DMS 273 (cell line): ENCODE measurements around the gene REELD1.

Source experiments
- DNase-seq: peaks from one replicate; lab custom pipeline; 2025; ENCODE audit not compliant: unreplicated experiment; lab: John Stamatoyannopoulos, UW

Gene REELD1

DNA sequence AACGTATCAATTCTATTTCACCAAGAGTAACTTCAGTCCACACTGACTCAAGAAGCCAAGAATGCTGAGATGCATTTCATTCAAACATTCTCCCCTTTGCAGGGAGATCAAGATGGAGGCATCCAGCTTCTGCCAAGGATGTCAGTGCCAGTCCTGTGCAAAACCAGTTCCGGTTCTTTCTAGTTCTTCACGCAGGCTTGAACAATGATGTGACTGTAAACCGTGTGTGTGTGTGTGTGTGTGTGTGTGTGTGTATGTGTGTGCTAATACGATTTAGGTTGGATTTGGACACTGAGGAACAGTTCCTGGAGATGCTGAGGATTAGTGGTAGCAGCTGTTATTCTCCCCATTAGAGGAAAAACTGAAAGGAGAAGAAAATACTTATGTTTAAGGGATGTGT, at the start of gene REELD1:
Gene REELD1 (plus strand): TSS at position 301 of the 400 bp plus-strand sequence. CDS start 2,415 bp downstream, outside the sequence.
- DNase-seq, result no peak

DNA sequence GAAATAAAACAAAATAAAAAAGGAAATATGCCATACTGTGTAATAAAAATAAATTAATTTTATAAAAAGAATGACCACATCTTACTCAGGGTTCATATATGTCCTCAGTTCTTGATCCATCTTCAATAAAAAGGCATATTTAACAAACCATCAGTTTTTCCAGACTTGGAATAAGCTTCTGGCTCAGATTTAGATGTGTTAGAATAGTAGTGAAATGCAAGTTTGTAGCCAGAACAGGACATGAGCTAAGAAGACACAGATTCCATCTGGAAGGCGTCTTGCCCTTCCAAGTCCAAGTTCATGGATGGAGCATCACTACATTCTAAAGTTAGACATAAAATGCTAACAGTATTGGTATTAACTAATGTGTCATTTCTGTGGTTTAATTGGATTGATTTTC, 49.1 kb upstream of the REELD1 start:
- DNase-seq, result no peak

DNA sequence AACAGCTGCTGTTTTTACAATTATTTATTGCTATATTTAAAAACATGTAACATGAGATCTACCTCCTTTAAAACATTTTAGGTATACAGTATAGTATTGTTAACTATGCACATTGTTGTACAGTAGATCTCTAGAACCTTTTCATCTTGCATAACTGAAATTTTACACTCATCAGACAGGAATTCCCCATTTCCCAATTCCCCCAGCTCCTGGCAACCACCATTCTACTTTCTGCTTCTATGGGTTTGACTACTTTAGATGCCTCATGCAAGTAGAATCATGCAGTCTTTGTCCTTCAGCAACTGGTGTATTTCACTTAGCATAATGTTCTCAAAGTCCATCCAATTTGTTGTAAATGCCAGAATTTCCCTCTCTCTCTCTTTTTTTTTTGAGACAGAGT, 48.5 kb upstream of the REELD1 start:
- no peak for DNase-seq

DNA sequence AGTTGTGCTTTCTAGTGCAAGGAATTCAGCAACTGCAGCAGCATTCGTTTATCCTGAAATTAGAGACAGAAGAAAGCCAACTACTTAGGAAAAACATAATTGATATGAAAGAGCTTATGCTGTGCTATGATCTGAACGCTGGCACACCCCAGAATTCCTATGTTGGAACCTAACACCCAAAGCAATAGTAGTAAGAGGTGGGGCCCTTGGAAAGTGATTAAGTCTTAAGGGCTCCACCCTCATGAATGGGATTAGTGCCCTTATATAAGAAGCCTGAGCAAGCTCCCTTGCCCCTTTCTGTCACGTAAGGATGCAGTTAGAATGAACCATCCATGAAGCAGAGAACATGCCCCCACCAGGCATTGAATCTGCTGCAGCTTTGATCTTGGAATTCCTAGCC, 44.2 kb upstream of the REELD1 start:
- DNase-seq, result no peak

DNA sequence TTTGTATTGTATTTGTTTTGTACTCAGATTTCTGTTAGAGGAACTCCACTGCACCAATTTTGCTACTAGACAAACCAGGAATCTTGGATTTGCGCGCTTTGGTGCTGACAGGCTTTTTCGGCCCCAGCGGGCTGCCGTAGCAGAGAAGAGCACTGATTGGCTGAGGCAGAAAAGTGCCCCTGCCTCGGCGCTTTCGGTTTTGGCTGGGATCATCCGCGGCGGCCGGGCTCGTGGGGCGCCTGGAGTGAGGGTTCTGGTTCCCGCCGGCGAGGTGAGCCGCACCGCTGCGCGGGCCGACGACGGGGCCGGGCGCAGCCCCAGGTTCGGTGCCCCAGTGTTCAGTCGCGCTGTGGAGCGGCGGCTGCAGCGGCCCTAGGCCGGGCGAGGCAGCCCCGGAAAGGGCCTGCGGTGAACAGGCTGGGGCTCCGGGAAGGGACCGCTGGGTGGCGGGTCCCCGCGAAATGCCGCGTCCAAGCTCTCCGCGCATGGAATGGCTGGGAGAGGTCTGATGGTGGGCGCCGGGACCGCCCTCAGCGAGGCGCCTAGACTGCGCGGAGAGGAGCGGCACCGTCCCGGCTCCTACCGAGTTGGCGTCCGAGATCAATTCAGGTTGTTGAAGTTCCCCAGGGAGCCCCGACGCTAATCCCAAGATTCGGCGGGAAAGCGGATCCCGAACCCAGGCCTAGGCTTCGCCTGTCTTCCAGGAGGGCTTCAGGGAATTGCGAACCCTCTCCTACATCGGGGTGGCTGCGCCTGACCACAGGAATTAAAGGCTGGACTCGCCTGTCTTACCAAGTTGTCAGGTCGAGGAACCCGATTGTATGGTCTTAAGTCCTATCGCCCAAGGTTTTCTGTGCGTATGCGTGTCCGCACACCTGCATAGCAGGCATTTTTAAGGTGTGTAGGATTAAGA, 38.5 kb upstream of the REELD1 start, which contains the start of gene LSM6:
Gene LSM6 (plus strand): TSS at position 178 of the 913 bp plus-strand sequence. CDS start 7,204 bp downstream, outside the sequence.
- peak; percentile 90 for DNase-seq

DNA sequence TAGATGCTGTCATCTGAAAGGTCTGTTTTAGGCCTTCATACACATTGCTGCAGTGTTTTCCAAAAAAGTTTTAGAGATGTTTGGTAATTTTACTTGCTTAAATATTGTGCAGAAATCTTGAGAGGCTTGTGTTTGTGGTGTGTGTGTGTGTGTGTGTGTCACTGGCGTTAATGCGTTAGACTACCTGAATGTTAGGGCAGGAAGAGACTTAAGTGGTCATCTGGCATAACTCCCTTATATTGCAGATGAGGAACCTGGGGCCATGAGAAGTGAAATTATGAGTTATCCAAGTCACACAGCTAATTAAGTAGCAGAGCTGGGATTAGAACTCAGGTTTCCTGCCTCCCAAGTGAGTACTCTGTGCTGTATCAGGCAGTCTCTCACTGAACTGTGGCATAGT, 37.4 kb upstream of the REELD1 start:
- DNase-seq, result no peak

DNA sequence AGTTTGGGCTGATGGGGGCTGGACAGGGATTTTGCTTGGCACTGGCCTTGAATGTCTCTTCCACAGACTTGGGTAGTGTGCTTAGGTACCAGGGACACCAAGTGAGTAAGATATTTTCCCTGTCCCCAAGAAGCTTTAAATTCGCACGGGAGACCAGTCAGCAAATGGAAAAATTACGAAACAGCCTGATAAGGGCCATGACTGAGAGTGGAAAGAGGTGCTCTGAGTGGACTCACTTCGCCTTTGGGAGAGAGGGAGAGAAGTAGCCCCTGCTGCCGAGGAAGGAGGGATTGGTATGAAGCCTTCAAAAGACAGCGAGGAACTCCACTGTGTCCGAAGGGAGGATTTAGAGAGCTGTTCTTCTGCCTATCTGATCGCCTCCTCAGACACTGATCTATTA, 36.2 kb upstream of the REELD1 start:
- no peak for DNase-seq

DNA sequence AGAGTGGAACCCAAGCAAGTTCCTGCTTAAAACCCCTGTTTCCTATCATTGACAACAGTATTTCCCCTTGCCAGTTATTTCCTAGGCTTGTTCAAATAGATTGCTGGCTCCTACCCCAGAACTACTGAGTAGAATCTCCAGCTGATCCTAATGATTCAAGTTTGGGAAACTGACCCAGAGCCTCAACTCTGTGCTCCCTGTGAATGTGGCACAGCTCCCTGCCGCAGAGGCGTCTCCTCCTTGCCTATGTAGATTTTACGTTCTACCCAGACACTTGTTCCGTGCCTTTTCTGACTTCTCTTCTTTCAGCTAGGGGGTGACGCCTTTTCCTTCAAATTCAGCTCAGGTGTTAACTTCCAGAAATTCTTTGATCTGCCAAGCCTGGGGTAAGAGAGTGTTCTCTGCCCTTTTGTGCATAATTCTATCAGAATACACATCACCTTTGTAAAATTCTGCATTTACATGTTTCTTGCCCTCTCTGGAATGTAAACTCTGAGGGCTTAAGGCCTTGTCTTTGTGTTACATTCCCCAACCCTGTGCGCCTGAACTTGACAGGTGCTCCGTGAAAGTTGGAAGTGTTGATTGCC, 34.5 kb upstream of the REELD1 start:
- no peak for DNase-seq

DNA sequence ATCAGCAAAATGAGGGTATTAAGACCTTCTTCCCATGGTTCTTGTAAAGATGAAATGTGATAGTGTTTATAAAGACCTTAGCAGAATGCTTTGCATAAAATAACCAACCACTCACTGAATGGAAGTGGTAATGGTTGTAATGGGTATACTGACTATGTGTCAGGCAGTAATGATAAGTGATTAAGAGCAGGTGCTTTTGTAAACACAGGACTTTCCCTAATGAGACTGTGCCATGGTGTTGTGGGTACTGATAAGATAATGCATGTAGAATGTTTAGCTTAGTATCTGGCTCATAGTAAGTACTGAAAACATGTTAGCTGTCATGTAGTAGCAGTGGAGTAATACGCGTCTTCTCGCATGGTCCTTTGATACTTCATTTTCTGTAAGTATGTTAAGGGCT, 31.9 kb upstream of the REELD1 start:
- DNase-seq, result no peak

DNA sequence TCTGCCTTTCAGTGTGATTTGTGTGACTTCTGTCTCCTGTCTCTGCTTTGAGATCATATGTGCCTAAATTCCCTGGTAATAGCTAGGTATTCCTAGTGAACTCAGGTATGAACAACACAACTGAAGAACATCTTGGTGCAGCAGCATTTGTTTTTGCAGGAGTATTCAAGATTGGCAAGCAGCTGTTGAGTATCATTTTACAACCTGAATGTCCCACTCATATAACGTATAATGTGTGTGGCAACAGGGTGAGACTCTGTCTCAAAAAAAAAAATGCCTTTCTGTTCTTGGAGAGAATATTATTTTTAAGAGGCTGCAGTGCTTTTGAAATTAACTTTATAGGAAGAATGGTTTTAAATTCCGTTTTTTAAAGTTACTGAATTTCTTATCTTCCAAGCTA, 31.1 kb upstream of the REELD1 start:
- peak; percentile 14 for DNase-seq

DNA sequence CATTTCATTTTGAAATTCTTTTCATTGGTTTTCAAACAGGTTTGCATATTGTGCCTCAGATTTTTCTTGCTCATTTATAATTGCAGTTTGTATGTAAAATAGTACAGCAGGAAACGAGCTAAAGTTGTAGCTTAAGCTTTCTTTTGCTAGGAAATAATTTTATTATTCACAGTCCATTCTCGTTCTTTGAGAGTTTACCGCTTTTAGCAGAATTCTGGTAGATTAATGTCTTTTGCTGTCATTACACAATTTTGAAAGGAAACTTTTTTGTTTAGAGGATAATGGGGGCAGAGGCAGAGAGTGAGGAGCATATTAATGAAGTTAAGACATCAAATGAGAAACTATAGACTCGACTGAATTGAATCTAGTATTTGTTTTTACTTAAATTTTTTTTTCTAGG, 28.3 kb upstream of the REELD1 start:
- DNase-seq, result no peak

DNA sequence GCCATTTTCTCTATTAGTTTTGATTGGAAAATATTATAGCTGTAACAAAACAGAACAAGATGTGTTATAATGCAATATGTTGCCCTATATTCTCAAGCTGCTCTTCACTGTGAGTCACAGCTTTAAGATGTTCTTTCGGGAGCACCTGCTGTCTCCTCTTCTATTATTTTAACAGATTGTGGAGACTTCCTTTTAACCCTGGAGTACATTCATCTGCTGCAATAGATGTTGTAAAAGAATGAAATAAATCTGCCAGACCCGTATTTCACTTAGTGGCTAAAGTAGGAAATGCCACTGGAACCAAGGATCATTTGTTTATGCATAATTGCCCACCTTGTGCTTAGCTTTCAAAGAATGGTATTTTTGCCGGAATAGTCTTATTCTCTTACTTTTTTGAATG, 27.7 kb upstream of the REELD1 start:
- no peak for DNase-seq

DNA sequence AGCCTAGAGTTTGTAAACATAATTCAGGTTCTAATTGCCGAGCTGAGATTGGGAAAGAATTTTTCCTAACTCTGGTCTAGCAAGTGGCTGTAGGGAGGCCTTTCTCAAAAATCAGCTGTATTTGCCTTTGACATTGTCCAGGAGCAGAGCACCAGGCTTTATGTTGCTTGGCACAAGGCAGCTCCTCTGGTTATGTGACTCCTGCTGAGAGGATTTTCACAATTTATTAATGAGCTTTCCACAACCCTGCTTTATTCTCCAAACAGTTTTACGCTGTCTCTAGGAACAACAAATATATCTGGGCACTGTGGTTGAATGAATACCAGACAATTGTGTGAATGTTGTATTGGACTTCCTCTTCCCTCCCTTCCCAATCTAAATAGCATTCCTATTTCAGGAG, 23.9 kb upstream of the REELD1 start:
- no peak for DNase-seq

DNA sequence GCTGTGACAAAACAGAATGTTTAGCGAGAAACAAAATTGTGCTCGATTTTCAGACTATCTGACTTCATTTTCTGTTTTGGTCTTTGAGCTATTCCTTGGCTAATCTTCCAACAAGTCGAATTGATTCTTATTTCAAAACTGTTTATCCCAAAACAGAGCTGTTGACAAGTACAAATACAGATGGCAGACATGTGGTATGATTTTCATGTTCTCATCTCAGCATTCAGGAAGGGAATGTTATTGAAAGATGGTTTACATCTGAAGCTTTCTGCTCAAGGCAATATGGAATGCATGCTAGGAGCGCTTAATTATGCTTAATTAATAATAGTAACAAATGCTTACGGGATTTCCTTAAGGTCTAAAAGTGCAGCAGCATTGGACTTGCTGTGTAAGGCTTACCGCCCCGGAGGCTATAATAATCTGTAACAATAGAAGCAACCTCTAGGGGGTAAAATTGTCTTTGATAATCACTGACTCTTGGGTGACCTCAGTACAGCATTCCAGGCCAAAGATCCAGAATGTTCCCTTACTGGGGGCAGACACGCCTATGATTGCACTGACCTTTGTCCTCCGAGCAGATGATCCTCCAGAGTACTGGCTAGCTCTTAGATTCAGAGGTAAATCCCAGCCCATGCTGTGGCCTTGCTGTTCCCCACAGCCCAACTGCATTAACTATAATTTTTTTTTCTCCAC, 22.4 kb upstream of the REELD1 start:
- DNase-seq, result peak; percentile 6

DNA sequence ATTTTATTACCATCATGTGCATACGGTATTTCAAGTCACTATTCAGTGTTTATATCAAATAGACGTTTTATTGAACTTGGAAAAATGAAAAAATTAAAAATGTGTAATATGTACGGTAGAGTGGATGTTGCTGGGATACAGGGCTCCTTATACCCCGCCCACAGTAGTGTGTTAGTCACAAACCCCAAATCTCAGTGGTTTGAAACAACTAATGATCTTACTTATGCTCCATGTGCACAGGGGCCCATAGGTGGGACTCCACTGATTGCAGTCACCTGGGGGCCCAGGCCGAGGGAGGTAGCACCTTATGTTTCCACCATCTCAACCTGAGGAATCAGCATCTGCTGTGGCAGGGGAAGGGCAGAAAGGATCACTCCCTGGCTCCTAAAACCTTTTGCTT, 20.7 kb upstream of the REELD1 start:
- DNase-seq, result no peak

DNA sequence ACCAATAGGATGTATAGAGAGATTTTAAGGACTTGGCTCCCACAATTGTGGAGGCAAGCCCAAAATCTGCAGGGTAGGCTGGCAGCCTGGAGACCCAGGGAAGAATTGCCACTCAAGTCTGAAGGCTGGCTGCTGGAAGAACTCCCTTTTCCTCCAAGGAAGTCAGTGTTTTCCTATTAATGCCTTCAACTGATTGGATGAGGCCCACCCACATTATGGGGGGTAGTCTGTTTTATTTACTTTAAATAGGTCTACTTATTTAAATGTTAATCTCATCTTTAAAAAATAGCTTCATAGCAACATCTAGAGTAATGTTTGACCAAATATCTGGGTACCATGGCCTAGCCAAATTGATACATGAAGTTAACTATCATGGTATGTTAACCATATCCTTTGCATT, 20.1 kb upstream of the REELD1 start:
- no peak for DNase-seq

DNA sequence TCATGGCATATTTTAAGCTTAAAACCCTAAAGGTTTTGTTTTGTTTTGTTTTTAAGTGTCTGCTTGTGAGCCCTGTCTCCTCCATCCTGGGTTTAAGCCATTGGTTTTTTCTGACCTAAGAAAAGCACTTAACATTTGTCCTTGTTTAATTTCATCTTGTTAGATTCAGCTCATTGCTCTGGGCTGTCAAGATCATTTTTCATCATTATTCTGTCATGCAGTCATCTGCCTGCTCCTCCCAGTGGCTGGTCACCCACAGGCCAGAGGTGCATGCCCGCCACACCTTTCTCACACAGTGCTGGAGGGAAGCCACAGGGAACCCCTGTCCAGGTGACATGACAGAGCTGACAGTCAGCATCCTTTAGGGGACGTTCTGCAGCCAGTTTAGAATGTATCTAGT, 11.7 kb upstream of the REELD1 start:
- DNase-seq, result no peak

DNA sequence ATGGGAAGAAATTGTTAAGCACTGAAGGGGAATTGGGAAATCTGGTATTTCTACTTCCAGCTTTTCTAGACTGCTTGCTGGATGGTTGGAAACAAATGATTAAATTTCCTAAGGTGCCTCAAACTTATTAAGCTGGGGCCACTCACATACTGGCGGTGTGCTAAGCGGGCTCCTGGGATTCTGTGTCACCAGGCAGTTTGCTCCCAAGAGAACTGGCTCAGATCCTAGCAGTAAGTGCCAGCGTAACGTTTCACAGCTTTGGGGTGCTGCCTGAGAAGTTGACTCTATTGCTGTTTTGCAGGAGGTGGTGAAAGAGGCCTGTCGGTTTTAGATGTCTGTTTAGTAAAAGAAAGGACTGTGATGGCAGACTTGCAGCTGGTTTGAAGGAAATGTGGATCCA, 6.9 kb upstream of the REELD1 start:
- DNase-seq, result no peak

DNA sequence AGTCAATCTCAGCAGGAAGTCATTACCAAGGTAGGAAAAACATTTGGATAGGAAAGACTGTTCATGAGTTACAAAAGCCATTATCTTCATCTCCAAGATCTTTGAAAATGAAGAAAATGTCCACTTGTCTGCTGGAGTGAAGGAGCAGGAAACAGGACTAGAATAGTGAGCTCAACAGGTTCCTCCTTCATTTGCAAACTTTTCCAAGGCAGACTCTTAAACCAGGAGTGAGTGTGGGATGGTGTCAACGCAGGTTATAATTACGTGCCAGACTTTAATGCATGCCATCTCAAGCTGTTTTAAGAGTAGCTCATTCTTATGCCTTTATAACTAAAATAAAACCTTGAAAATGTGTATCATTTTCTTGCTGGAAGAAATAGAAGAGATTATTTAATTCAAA, 3.4 kb upstream of the REELD1 start:
- DNase-seq, result no peak

DNA sequence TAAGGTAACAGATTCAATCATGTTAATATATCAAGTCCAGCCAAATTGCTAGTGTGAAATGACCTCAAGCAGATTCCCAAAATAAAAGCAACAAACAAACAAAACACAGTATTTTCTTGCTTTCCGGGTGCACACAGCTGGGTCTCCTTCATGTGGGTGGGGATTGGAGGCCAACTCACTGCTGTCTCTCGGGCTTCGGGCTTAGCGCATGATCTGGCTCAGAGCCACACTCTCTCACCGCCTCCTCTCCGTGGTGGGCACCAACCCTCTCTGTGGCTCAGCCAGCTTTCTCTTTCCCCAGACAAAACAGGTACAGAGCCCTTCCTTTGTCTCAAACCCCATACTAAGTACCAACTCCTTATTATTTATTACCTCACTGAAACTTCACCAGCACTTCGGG, 2.9 kb upstream of the REELD1 start:
- peak; percentile 12 for DNase-seq

DNA sequence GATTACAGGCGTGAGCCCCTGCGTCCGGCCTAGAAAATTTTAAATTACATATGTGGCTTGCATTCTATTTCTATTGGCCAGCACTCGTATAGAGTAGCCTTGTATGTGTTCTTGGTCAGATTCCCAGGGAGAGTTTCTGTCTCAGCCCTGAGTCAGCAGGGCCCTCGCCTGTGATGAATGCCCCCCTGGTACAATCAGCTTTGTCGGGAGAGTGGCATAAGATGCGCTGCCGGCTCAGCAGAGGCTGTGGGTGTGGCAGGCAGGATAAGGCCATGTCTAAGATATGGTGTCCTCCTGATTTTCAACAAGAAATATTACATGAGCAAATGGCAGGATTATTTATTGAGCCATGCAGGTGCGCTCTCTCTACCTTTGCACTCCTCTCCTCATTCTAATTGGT, 1.6 kb upstream of the REELD1 start:
- no peak for DNase-seq

DNA sequence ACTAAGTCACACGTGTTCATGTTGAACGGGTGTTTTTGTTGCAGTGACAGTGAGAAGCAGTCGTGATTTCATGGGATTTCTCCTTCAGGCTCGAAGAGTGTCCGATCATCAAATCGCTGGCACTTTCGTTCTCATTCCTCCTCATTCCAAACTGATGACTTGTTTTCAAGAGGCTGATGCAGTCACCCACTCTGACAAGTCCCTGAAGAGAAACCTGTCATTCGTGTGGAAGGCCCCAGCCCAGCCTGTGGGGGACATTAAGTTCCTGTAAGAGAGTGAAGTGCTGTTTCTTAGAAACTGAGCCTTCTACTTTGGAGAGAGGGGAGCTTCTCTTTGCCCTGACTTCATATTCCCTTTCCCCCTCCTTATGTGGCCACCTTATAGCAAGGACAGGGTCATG, 8.0 kb downstream of the REELD1 start:
- DNase-seq, result no peak
